ENCODE measurements around the gene NTM. TPM values are rescaled to one million over a fixed set of nuclear protein-coding genes. Genes with fewer than 3 reads are reported as not detected.

Gene NTM
- polyA plus RNA-seq, 1 donor (not counting 4 experiments of a cell fraction or from before 2014, with no cell fraction given) = 47.9 TPM

- FAIRE-seq = no peak
- H2AFZ ChIP-seq (ENCODE audit: control insufficient read depth, low read length) = no peak overlapping the region
Measured at GRCh38 chr11:132049205-132049604, 678.8 kb downstream of the NTM start.

DNA sequence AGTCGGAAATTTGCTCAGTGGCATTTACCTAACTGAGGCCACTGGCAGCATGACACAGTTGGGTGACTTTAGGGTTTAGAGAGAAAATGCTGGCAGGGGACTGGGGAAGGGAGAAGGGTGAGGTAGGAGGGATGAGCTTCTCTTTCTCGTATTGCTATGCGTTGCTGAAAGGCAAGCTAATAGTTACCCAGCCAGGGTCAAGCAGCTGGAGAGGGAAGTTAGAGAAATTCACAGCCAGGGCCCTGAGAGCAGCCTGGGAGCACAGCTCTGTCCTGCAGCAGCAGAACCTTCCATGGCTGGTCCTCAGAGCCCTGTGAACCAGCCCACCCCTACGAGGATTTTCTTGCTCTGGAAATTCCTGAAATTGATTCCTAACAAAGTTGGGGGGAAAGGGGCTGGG is 679.6 kb downstream of the NTM start:
- Histone ChIP-seq H3K9ac (ENCODE audit: control insufficient read depth, extremely low read depth, insufficient read depth, low read length) (no peak overlapping the region), H3K36me3 (ENCODE audit: control insufficient read depth in 2 of 2, extremely low read depth in 1 of 2, insufficient read depth in 2 of 2, low read length in 2 of 2) (no peaks in the 10 kb centered on the region), H3K9me1 (ENCODE audit: control insufficient read depth, extremely low read depth, insufficient read depth, low read length) (no peaks in the 10 kb centered on the region), H3K4me1 (ENCODE audit: control insufficient read depth, extremely low read depth, insufficient read depth, low read length) (peaks cover 23% of the 10 kb centered on the region), H3K27ac (ENCODE audit: control insufficient read depth, insufficient read depth, low read length) (no peak overlapping the region), H2AFZ (ENCODE audit: control insufficient read depth, low read length) (no peak overlapping the region), H4K20me1 (ENCODE audit: control insufficient read depth, extremely low read depth, insufficient read depth, low read length) (no peaks in the 10 kb centered on the region), H3K9me3 (ENCODE audit: control insufficient read depth, low read depth, low read length) (no peaks in the 10 kb centered on the region), H3K4me2 (ENCODE audit: control insufficient read depth, extremely low read depth, insufficient read depth, low read depth, low read length) (no peak overlapping the region), H3K27me3 (ENCODE audit: control insufficient read depth, extremely low read depth, insufficient read depth, low read length) (no peaks in the 10 kb centered on the region), H3K79me2 (ENCODE audit: control insufficient read depth, insufficient read depth, low read length) (no peaks in the 10 kb centered on the region), H3K4me3 (ENCODE audit: control insufficient read depth in 2 of 3, extremely low read depth in 1 of 3, insufficient read depth in 2 of 3, low read depth in 1 of 3, low read length in 3 of 3) (no peak overlapping the region)
- dilution Hi-C loops (cut with MboI; ENCODE audit: extremely low pct_ligation_motif_present, low sequenced_read_pairs) = no loop called here
- DNase-seq (ENCODE audit: low read depth, low spot score) = no peak
- TF ChIP-seq EZH2 (IDR thresholded peaks at IDR 0.05; ENCODE audit: low read length) (no peak), CTCF (optimal IDR thresholded peaks at IDR 0.05 in 1 of 3, IDR thresholded peaks at IDR 0.05 in 1 of 3, conservative IDR thresholded peaks at IDR 0.05 in 1 of 3; ENCODE audit: extremely low read depth in 1 of 3, insufficient read depth in 2 of 3, low read length in 3 of 3) (no peak)
- FAIRE-seq = no peak

More at GRCh38 chr11:132049205-132049604, 678.8 kb downstream of the NTM start:
- H3K4me2 ChIP-seq (ENCODE audit: control insufficient read depth, extremely low read depth, insufficient read depth, low read depth, low read length) = no peak overlapping the region
- peaks cover 14% of the 10 kb centered on the region for H3K4me1 ChIP-seq (ENCODE audit: control insufficient read depth, extremely low read depth, insufficient read depth, low read length)
- dilution Hi-C loops (cut with MboI; ENCODE audit: extremely low pct_ligation_motif_present, low sequenced_read_pairs) = no loop called here
- H4K20me1 ChIP-seq (ENCODE audit: control insufficient read depth, extremely low read depth, insufficient read depth, low read length) = no peaks in the 10 kb centered on the region
- H3K9ac ChIP-seq (ENCODE audit: control insufficient read depth, extremely low read depth, insufficient read depth, low read length) = no peak overlapping the region
- H3K4me3 ChIP-seq (ENCODE audit: control insufficient read depth in 2 of 3, extremely low read depth in 1 of 3, insufficient read depth in 2 of 3, low read depth in 1 of 3, low read length in 3 of 3) = no peak overlapping the region
- H3K36me3 ChIP-seq (ENCODE audit: control insufficient read depth in 2 of 2, extremely low read depth in 1 of 2, insufficient read depth in 2 of 2, low read length in 2 of 2) = no peaks in the 10 kb centered on the region
- no peak overlapping the region for H3K27ac ChIP-seq (ENCODE audit: control insufficient read depth, insufficient read depth, low read length)
- H3K9me1 ChIP-seq (ENCODE audit: control insufficient read depth, extremely low read depth, insufficient read depth, low read length) = no peaks in the 10 kb centered on the region
- H3K27me3 ChIP-seq (ENCODE audit: control insufficient read depth, extremely low read depth, insufficient read depth, low read length) = no peaks in the 10 kb centered on the region
- no peak for DNase-seq (ENCODE audit: low read depth, low spot score)
- TF ChIP-seq CTCF (optimal IDR thresholded peaks at IDR 0.05 in 1 of 3, IDR thresholded peaks at IDR 0.05 in 1 of 3, conservative IDR thresholded peaks at IDR 0.05 in 1 of 3; ENCODE audit: extremely low read depth in 1 of 3, insufficient read depth in 2 of 3, low read length in 3 of 3) = no peak
- TF ChIP-seq EZH2 (IDR thresholded peaks at IDR 0.05; ENCODE audit: low read length) = no peak
- H3K79me2 ChIP-seq (ENCODE audit: control insufficient read depth, insufficient read depth, low read length) = no peaks in the 10 kb centered on the region
- H3K9me3 ChIP-seq (ENCODE audit: control insufficient read depth, low read depth, low read length) = no peaks in the 10 kb centered on the region
